ENCODE data around the gene MKNK2.

DNA sequence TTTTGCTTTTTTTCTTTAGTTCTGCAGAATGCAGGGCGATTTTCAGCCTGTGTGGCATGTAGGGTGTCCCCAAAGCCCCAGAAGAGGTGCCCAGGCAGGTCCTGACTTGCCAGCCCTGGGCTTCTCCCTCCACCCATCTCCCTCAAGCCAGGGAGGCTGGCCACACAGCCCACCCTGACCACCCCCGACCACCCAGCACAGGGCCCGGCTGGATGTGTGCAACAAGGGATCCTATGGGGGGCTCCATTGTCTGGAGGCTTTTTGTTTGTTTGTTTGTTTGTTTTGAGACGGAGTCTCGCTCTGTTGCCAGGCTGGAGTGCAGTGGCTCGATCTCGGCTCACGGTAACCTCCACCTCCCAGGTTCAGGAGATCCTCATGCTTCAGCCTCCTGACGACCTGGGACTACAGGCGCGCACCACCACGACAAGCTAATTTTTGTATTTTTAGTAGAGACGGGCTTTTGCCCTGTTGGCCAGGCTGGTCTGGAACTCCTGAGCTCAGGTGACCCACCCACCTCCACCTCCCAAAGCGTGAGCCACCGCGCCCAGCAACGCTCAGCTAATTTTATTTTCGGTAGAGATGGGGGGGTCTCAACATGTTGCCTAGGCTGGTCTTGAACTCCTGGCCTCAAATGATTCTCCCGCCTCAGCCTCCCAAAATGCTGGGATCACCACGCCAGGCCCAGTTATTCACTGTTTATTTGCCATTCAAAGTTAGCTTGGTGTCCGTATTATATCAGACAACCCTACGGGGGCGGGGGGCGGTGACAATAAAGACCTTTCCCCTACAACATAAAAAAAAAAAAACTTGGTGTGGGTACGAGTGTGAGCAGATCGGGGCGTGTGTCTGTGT lies 7.8 kb upstream of the MKNK2 start:
- TF ChIP-seq POLR2AphosphoS5 (IDR thresholded peaks at IDR 0.05; ENCODE audit: low read depth, low read length) (no peak), EZH2 (IDR thresholded peaks at IDR 0.05) (no peak), POLR2A (IDR thresholded peaks at IDR 0.05; ENCODE audit: borderline replicate concordance, extremely low read depth, insufficient read depth, insufficient read length) (no peak), MAX (IDR thresholded peaks at IDR 0.05) (no peak), ZFX (IDR thresholded peaks at IDR 0.05) (no peak), SP1 (IDR thresholded peaks at IDR 0.05; ENCODE audit: low read depth) (no peak), SIN3A (IDR thresholded peaks at IDR 0.05; ENCODE audit: low read depth) (no peak), FOSL1 (IDR thresholded peaks at IDR 0.05; ENCODE audit: low read depth) (no peak), ZNF274 (IDR thresholded peaks at IDR 0.05; ENCODE audit: low read depth, low read length) (no peak), YY1 (IDR thresholded peaks at IDR 0.05; ENCODE audit: extremely low read depth, insufficient replicate concordance, low read depth, low read length) (no peak), RAD21 (IDR thresholded peaks at IDR 0.05; ENCODE audit: low read depth) (no peak)
- TF ChIP-seq, protein P1, sequence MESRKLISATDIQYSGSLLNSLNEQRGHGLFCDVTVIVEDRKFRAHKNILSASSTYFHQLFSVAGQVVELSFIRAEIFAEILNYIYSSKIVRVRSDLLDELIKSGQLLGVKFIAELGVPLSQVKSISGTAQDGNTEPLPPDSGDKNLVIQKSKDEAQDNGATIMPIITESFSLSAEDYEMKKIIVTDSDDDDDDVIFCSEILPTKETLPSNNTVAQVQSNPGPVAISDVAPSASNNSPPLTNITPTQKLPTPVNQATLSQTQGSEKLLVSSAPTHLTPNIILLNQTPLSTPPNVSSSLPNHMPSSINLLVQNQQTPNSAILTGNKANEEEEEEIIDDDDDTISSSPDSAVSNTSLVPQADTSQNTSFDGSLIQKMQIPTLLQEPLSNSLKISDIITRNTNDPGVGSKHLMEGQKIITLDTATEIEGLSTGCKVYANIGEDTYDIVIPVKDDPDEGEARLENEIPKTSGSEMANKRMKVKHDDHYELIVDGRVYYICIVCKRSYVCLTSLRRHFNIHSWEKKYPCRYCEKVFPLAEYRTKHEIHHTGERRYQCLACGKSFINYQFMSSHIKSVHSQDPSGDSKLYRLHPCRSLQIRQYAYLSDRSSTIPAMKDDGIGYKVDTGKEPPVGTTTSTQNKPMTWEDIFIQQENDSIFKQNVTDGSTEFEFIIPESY (IDR thresholded peaks at IDR 0.05; ENCODE audit: extremely low read depth, insufficient replicate concordance, low read length): no peak
- TF ChIP-seq, protein P2, sequence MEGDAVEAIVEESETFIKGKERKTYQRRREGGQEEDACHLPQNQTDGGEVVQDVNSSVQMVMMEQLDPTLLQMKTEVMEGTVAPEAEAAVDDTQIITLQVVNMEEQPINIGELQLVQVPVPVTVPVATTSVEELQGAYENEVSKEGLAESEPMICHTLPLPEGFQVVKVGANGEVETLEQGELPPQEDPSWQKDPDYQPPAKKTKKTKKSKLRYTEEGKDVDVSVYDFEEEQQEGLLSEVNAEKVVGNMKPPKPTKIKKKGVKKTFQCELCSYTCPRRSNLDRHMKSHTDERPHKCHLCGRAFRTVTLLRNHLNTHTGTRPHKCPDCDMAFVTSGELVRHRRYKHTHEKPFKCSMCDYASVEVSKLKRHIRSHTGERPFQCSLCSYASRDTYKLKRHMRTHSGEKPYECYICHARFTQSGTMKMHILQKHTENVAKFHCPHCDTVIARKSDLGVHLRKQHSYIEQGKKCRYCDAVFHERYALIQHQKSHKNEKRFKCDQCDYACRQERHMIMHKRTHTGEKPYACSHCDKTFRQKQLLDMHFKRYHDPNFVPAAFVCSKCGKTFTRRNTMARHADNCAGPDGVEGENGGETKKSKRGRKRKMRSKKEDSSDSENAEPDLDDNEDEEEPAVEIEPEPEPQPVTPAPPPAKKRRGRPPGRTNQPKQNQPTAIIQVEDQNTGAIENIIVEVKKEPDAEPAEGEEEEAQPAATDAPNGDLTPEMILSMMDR (IDR thresholded peaks at IDR 0.05 in 2 of 3, conservative IDR thresholded peaks at IDR 0.05 in 1 of 3; ENCODE audit: borderline replicate concordance in 1 of 3, insufficient read depth in 1 of 3, low read depth in 2 of 3, low read length in 2 of 3): no peak
- TF ChIP-seq, protein P3, sequence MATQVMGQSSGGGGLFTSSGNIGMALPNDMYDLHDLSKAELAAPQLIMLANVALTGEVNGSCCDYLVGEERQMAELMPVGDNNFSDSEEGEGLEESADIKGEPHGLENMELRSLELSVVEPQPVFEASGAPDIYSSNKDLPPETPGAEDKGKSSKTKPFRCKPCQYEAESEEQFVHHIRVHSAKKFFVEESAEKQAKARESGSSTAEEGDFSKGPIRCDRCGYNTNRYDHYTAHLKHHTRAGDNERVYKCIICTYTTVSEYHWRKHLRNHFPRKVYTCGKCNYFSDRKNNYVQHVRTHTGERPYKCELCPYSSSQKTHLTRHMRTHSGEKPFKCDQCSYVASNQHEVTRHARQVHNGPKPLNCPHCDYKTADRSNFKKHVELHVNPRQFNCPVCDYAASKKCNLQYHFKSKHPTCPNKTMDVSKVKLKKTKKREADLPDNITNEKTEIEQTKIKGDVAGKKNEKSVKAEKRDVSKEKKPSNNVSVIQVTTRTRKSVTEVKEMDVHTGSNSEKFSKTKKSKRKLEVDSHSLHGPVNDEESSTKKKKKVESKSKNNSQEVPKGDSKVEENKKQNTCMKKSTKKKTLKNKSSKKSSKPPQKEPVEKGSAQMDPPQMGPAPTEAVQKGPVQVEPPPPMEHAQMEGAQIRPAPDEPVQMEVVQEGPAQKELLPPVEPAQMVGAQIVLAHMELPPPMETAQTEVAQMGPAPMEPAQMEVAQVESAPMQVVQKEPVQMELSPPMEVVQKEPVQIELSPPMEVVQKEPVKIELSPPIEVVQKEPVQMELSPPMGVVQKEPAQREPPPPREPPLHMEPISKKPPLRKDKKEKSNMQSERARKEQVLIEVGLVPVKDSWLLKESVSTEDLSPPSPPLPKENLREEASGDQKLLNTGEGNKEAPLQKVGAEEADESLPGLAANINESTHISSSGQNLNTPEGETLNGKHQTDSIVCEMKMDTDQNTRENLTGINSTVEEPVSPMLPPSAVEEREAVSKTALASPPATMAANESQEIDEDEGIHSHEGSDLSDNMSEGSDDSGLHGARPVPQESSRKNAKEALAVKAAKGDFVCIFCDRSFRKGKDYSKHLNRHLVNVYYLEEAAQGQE (IDR thresholded peaks at IDR 0.05; ENCODE audit: low read depth): no peak
